Heart right ventricle (tissue), 16 donors: Measurements from ENCODE around the gene HUS1B. TPM values are rescaled to one million over a fixed set of nuclear protein-coding genes. Genes with fewer than 3 reads are reported as not detected.

ENCODE experiments used
- ATAC-seq, 8 donors: fragments of 200-7000 bp; cut with Tn5 transposase; one replicate each; pipeline ENCODE4 v1.9.1; 2020; ENCODE audit warnings: mild to moderate bottlenecking in 8 of 8, moderate library complexity in 8 of 8, moderate number of reproducible peaks in 1 of 8
- DNase-seq, 2 donors: peaks; one replicate each; pipeline ENCODE4 v3.0.0-alpha.2; 2020
- H3K27ac ChIP-seq, 10 donors: fragments of 200-600 bp; sonication (generic) in 2 of 10; one replicate each; pipeline versions ENCODE4 v1.5.0 to v1.8.0; 2020 to 2022; ENCODE audit warnings: mild to moderate bottlenecking in 3 of 10
- H3K27me3 ChIP-seq, 7 donors: fragments of 200-600 bp; one replicate each; pipeline ENCODE4 v1.8.0; 2021 to 2022; ENCODE audit warnings: mild to moderate bottlenecking in 2 of 7
- H3K36me3 ChIP-seq, 9 donors: fragments of 200-600 bp; sonication (generic) in 1 of 9; one replicate each; pipeline versions ENCODE4 v1.5.0 to v1.8.0; 2020 to 2022; ENCODE audit warnings: mild to moderate bottlenecking in 2 of 9
- H3K4me1 ChIP-seq, 9 donors: fragments of 200-600 bp; sonication (generic) in 1 of 9; one replicate each; pipeline versions ENCODE4 v1.5.0 to v1.8.0; 2020 to 2022; ENCODE audit warnings: mild to moderate bottlenecking in 4 of 9
- H3K4me3 ChIP-seq, 10 donors: fragments of 200-600 bp; sonication (generic) in 2 of 10; one replicate each; pipeline versions ENCODE4 v1.5.0 to v1.8.0; 2020 to 2022; ENCODE audit warnings: mild to moderate bottlenecking in 7 of 10, moderate library complexity in 2 of 10
- H3K9me3 ChIP-seq, 11 donors: fragments of 200-600 bp in 10 of 11; sonication (generic) in 2 of 11; one replicate each; pipeline versions ENCODE4 v1.5.0 to v1.8.0; 2013 to 2022; ENCODE audit warnings: mild to moderate bottlenecking in 2 of 11, control low read depth in 1 of 11, moderate library complexity in 1 of 11
- WGBS, 2 donors: extraction: QIAGEN DNeasy Blood & Tissue Kit; methylation state at CpG; one replicate each; pipeline ENCODE4 v1.1.7; 2013; ENCODE audit warnings: inconsistent platforms in 1 of 2; 5-methylcytosine and 5-hydroxymethylcytosine counted together
- intact Hi-C, 10 donors: fragments of 100-400 bp; cut with DNase I; formaldehyde crosslinking; loops; one replicate each; pipeline versions ENCODE4 v1.11.1 to v1.14.2; 2022
- long read RNA-seq, 3 donors: library from polyadenylated mRNA; unstranded; transcript quantifications; one replicate each; pipeline ENCODE4 v2.0.0, GENCODE V29; 2020 to 2021
- polyA plus RNA-seq, 2 donors: library from polyadenylated mRNA; stranded (reverse); fragments of 200-250 nt; gene quantifications; one replicate each; pipeline ENCODE4 v1.2.3, GENCODE V29; 2013
- total RNA-seq, 10 donors: library from RNA; stranded (reverse); fragmentation: NEBNext Ultra II Directional in 3 of 10; extraction: Animal tissue kit (Norgen Biotek cat#: 25700) in 3 of 10; gene quantifications; one replicate each; pipeline versions ENCODE4 v1.2.1 to v1.2.4, GENCODE V29; 2021 to 2023
- TF ChIP-seq, protein P1 (sequence below), 9 donors: fragments of 200-600 bp; sonication (generic) in 2 of 9; IDR thresholded peaks; one replicate each; pipeline versions ENCODE4 v1.5.0 to v1.8.0; 2021 to 2022; ENCODE audit warnings: antibody characterized with exemption in 9 of 9, mild to moderate bottlenecking in 5 of 9, moderate library complexity in 1 of 9
- donor health status: Arrhythmogenic right ventricular cardiomyopathy.
- donor health status: ischemic (EF 13 %, LVEDD 7.1; RV severe dilation, severe dysfunction).
- donor health status: healthy with polysubstance abuse.
- donor health status: DM: no; HTN: yes; CAD: no.
- donor health status: DM: no; HTN: no; CAD: no.
- donor health status: ischemic (EF 25% LVEDD 6.9; RV normal size, moderate dysfunction).
- donor health status: ischemic (EF 25% LVEDD 5.7; RV mildly dilated, moderate dysfunction).
- donor health status: healthy.
- donor health status: DM: yes; HTN: yes; CAD: no.
- donor health status: Ischemic cardiomyopathy.
- donor health status: ischemic (EF 35%, LVEDD 5.7; RV mildly dilated, moderate dysfunction).
- donor health status: nonischemic (EF 11% LVEDD 7.7; RV severe dilation, severe dysfunction).
- donor health status: DM: yes; HTN: yes; CAD: no.
- donor health status: PGD.
- donor health status: ischemic (EF 29% LVEDD 5.4; RV normal size, mild dysfunction).
- donor health status: nonischemic (EF 23%, LVEDD 6.1; RV moderate dilation, normal function).

The HUS1B gene
- total RNA-seq (under 1 TPM in 6 of 10 donors, not detected in 4; 0.25 to 0.57 (median 0.36) TPM), polyA plus RNA-seq (under 1 TPM in 1 of 2 donors, not detected in 1; 0.13 TPM)
- long read RNA-seq, donor 1: 0 reads
- long read RNA-seq, donor 2: 0 reads
- long read RNA-seq, donor 3: 0 reads

DNA sequence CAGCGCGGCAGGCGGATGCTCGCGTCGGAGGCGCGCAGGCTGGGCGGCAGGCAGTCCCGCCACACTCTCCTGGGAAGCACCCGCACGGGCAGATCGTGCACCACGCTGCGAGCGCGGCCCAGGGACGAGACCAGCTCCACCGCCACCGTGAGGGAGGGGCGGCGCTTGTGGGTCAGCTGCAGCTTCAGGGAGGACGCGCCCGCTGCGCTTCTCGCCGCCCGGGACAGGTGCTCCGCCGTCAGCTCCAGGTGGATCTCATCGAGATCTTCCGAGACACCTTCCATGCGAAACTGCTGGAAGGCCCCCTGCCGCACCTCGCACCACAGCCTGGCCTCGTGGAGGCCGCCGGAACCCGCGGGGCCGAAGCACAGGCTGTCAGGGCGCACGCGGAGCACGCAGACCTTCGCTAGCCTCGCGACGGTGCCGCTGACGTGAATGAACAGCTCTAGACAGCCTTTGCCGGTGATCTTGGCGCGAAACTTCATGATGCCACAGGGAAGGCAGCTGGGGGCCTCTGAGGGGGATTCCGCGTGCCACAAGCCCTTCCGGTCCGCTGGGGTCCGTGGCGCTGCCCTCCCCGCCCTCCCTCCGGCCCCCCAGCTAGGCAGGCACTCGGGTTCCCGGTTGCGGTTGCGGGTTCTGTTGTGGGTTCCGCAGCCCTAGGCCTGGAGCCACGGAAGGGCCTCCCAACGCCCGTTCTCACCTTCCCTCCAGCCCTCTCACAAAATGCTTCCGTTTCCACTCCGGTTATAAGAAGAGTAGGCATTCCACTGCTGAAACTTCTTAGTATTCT is at the start of gene HUS1B:
HUS1B (minus strand) TSS at position 641 of the 793 bp plus-strand sequence; CDS start at position 485, 156 bp downstream.
- TF ChIP-seq, protein P1, sequence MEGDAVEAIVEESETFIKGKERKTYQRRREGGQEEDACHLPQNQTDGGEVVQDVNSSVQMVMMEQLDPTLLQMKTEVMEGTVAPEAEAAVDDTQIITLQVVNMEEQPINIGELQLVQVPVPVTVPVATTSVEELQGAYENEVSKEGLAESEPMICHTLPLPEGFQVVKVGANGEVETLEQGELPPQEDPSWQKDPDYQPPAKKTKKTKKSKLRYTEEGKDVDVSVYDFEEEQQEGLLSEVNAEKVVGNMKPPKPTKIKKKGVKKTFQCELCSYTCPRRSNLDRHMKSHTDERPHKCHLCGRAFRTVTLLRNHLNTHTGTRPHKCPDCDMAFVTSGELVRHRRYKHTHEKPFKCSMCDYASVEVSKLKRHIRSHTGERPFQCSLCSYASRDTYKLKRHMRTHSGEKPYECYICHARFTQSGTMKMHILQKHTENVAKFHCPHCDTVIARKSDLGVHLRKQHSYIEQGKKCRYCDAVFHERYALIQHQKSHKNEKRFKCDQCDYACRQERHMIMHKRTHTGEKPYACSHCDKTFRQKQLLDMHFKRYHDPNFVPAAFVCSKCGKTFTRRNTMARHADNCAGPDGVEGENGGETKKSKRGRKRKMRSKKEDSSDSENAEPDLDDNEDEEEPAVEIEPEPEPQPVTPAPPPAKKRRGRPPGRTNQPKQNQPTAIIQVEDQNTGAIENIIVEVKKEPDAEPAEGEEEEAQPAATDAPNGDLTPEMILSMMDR (IDR thresholded peaks at IDR 0.05): no peak
- Histone ChIP-seq H3K4me3 (no peak within 1 kb of the TSS), H3K9me3 (peaks cover 0 to 18% (median 0%) of the 10 kb centered on the region in 11 donors), H3K27me3 (no peaks in the 10 kb centered on the region), H3K36me3 (peaks cover 0 to 13% (median 6%) of the 10 kb centered on the region in 9 donors), H3K27ac (peak within 1 kb of the TSS in 4 of 10 donors; percentile 23 to 66 (median 38)), H3K4me1 (peaks cover 7 to 42% (median 27%) of the 10 kb centered on the region in 9 donors)
- intact Hi-C loops: no loop called here
- DNase-seq: no peak
- WGBS, 2 donors: 95 to 97% methylated on average over 73 of the region's 73 CpGs
- ATAC-seq: peak in 1 of 8 donors; percentile 70

- peaks cover 0 to 11% (median 5%) of the 10 kb centered on the region in 9 donors for H3K4me1 ChIP-seq
- H3K9me3 ChIP-seq: no peaks in the 10 kb centered on the region
- ATAC-seq: no peak
- no peak overlapping the region for H3K27ac ChIP-seq
- H3K4me3 ChIP-seq: no peak overlapping the region
- H3K27me3 ChIP-seq: peaks cover 0 to 11% (median 0%) of the 10 kb centered on the region in 7 donors
- WGBS, 2 donors: 82 to 85% methylated on average over 6 of the region's 6 CpGs
- DNase-seq: no peak
- intact Hi-C loops: no loop called here
- TF ChIP-seq, protein P1 (IDR thresholded peaks at IDR 0.05): no peak
- H3K36me3 ChIP-seq: no peaks in the 10 kb centered on the region
Measured at GRCh38 chr6:706146-706545, 49.2 kb upstream of the HUS1B start.

DNA sequence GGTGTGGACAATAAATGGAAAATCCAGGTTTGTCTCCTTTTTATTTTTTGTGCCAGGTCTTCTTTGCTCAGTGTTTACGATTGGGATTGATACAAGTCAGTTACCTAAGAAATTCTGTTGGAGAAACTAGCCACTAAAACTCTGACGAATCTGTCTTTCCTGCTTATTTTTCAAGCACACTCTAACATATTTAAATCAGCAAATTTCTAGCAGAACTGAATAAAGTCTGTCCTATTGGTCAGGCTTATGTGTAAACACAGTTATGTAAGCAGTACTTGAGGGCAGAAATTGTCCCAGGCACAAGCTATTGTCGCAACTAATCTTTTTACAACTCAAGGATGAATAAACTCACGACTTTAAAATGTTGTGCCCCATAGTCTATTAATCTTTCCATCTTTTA is 48.1 kb upstream of the HUS1B start:
- intact Hi-C loops: no loop called here
- Histone ChIP-seq H3K4me3 (no peak overlapping the region), H3K4me1 (peaks cover 0 to 3% (median 1%) of the 10 kb centered on the region in 9 donors), H3K9me3 (no peaks in the 10 kb centered on the region), H3K27me3 (peaks cover 0 to 11% (median 0%) of the 10 kb centered on the region in 7 donors), H3K27ac (no peak overlapping the region), H3K36me3 (no peaks in the 10 kb centered on the region)
- ATAC-seq (no peak), DNase-seq (no peak)
- TF ChIP-seq, protein P1 (IDR thresholded peaks at IDR 0.05): no peak
- WGBS, 2 donors: 65 to 68% methylated on average over 4 of the region's 4 CpGs

DNA sequence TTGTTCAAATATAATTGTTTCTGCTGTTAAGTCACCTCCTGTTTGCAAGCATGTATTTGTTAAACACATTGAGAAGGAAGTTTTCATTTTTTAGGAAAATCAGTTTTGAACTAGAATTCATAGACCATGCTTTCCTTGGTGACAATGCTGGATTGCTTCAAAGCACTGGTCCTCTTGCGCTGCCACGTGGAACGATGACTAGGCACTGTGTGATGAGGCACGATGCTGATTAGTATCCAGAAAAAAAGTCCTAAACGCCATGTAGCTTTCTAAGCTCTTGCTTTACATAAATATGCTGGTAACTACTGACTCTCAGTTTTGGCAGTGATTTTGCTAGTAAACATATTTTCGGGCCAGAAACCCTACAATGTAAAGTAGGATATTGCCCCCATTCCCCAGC is 47.1 kb upstream of the HUS1B start:
- TF ChIP-seq, protein P1 (IDR thresholded peaks at IDR 0.05): no peak
- ATAC-seq (no peak), DNase-seq (no peak)
- Histone ChIP-seq H3K4me1 (no peaks in the 10 kb centered on the region), H3K4me3 (no peak overlapping the region), H3K9me3 (no peaks in the 10 kb centered on the region), H3K27ac (no peak overlapping the region), H3K36me3 (no peaks in the 10 kb centered on the region), H3K27me3 (peaks cover 0 to 11% (median 0%) of the 10 kb centered on the region in 7 donors)
- WGBS, 2 donors: 88 to 90% methylated on average over 6 of the region's 6 CpGs
- intact Hi-C loops: no loop called here
